Activated CD4-positive, alpha-beta memory T cell treated with anti-CD3 and anti-CD28 coated beads for 36 hours (primary cell): ENCODE results near the gene ART4. TPM values are rescaled to one million over a fixed set of nuclear protein-coding genes. Genes with fewer than 3 reads are reported as not detected.

Experiments used
- CTCF ChIA-PET: fragments of 350-600 bp; sonication (Branson Sonifier 250); formaldehyde crosslinking; loops from one replicate; lab custom pipeline; 2021; ENCODE audit warnings: antibody characterized with exemption, inconsistent platforms; lab: Charles Lee
- POLR2A ChIA-PET: fragments of 350-600 bp; sonication (Branson Sonifier 250); formaldehyde crosslinking; loops from one replicate; lab custom pipeline; 2021; ENCODE audit warnings: antibody characterized with exemption; lab: Charles Lee
- DNase-seq: peaks from one replicate; pipeline ENCODE4 v3.0.0-alpha.2; 2020
- H3K27ac Mint-ChIP-seq: one replicate; pipeline ENCODE4 v1.8.0; 2021; ENCODE audit warnings: mixed read lengths
- H3K27me3 Mint-ChIP-seq: one replicate; pipeline ENCODE4 v1.8.0; 2021; ENCODE audit warnings: mixed read lengths
- H3K36me3 Mint-ChIP-seq: one replicate; pipeline ENCODE4 v1.8.0; 2021; ENCODE audit warnings: mixed read lengths
- H3K4me1 Mint-ChIP-seq: one replicate; pipeline ENCODE4 v1.8.0; 2021; ENCODE audit warnings: low read depth, mixed read lengths
- H3K4me3 Mint-ChIP-seq: one replicate; pipeline ENCODE4 v1.8.0; 2021; ENCODE audit warnings: mild to moderate bottlenecking, mixed read lengths
- H3K9me3 Mint-ChIP-seq: one replicate; pipeline ENCODE4 v1.8.0; 2021; ENCODE audit warnings: mixed read lengths
- intact Hi-C: fragments of 100-400 bp; cut with micrococcal nuclease; formaldehyde crosslinking; loops from one replicate; pipeline ENCODE4 v1.15.1; 2023
- total RNA-seq, 2 experiments: library from RNA; stranded (reverse); gene quantifications; one replicate each; pipeline ENCODE4 v1.2.3, GENCODE V29; 2021

ART4 gene
- total RNA-seq, 2 experiments from 2014 or later, result not detected

DNA sequence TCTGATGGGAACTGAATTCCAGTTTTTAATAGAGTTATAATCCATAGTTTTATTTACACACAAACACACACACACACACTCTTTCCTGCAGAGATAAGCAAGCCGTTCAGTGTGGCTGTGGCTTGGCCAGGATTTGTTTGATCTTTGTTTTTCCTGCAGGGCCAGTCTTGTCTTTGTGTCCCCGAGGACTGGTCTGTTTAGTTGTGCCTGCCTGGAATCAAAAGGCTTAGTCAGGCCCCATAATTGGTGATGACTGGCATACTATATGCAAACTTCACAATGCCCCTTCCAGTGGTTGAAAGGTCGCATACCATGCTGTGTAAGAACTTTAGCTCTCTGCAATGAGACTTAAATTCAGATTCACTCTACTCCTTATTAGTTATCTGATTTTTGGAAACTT, 66.1 kb downstream of the ART4 start:
- no peaks in the 10 kb centered on the region for H3K9me3 Mint-ChIP-seq
- no peak overlapping the region for H3K4me3 Mint-ChIP-seq
- ChIA-PET CTCF (interaction anchor here (0.8 to 1.2 kb wide), 3 partner anchors 25 to 218 kb away, joined by 3 read pairs; no protein-coding TSS in a partner anchor), POLR2A (interaction anchor here (0.8 kb wide), 1 partner anchor 25 kb away, joined by 3 read pairs; no protein-coding TSS in a partner anchor)
- H3K27ac Mint-ChIP-seq, result no peak overlapping the region
- DNase-seq, result no peak
- peaks cover 13% of the 10 kb centered on the region for H3K4me1 Mint-ChIP-seq
- H3K27me3 Mint-ChIP-seq, result no peaks in the 10 kb centered on the region
- H3K36me3 Mint-ChIP-seq, result peaks cover 3% of the 10 kb centered on the region
- intact Hi-C loops, result no loop called here

DNA sequence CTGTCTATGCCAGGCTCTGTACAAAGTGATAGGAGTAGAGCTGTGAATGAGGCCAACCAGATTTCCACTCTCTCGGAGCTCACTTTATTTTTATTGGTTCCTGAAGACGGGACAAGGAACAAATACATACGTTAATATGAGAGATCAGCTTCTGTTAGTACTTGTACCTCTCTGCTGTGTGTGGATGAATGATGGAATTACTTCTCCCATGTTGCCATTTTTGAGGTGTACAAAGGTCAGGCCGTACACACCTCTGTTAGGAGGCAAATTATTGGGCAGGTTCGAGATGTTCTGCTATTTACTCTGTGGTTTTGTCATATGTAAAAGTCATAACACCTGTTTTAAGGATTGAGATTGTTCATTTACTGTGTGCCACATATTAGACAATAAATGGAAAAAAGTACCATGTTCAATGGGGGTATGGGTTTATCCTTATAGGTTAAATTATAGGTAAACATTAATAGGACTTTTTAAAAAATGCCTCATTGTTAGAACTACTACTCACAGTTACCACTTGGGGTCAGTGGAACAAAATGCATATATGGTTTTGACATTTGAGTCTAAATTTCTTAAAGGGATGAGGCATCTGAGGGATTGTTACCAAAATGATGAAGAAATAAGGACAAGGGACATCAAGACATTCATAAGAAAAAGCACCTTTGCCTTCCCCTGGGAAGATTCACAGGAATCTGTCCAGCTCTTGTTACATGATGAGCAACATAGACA, 66.9 kb downstream of the ART4 start:
- H3K27ac Mint-ChIP-seq, result no peak overlapping the region

DNA sequence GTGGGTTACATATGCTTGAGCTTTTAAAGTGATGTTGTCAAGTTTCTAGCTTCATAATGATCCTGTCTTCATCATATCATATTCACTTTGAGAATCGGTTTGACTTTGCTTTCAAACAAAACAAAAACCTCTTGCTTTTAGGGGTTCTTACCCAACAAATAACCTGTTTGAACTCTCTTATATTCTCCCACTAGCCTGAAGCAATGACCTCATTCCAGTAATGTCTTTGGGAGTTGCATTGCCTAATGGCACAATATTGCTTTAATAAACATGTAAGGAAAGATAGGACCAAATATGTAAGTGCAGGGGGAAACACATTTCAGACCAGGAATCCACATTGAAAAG, 67.7 kb downstream of the ART4 start:
- Mint-ChIP-seq H3K36me3 (peaks cover 7% of the 10 kb centered on the region), H3K9me3 (no peaks in the 10 kb centered on the region), H3K27me3 (no peaks in the 10 kb centered on the region), H3K27ac (peak overlapping the region; percentile 93), H3K4me1 (peaks cover 24% of the 10 kb centered on the region), H3K4me3 (peak overlapping the region; percentile 97)
- POLR2A ChIA-PET, result interaction anchor here (0.8 to 8.1 kb wide), 5 partner anchors 20 to 219 kb away, joined by 4 to 95 read pairs (median 10); partner anchors contain the start of genes C12orf60 and WBP11
- intact Hi-C loops, result loop anchor here (2.0 kb wide), 4 partner anchors 49 to 787 kb away; no protein-coding TSS in a partner anchor
- CTCF ChIA-PET, result interaction anchor here (0.5 to 2.4 kb wide), 6 partner anchors 9 to 220 kb away, joined by 3 to 17 read pairs (median 4); partner anchors contain the start of genes C12orf60 and WBP11
- DNase-seq, result no peak

More for the DNA sequence above, 66.9 kb downstream of the ART4 start:
- no peak overlapping the region for H3K4me3 Mint-ChIP-seq
- ChIA-PET POLR2A (interaction anchor here (8.1 kb wide), 1 partner anchor 27 kb away, joined by 95 read pairs; the partner anchor contains the start of genes C12orf60 and WBP11), CTCF (interaction anchor here (0.9 to 2.4 kb wide), 4 partner anchors 8 to 219 kb away, joined by 3 to 17 read pairs (median 4); partner anchors contain the start of genes C12orf60 and WBP11)
- H3K9me3 Mint-ChIP-seq, result no peaks in the 10 kb centered on the region
- intact Hi-C loops, result no loop called here
- no peaks in the 10 kb centered on the region for H3K27me3 Mint-ChIP-seq
- H3K4me1 Mint-ChIP-seq, result peaks cover 20% of the 10 kb centered on the region
- H3K36me3 Mint-ChIP-seq, result peaks cover 3% of the 10 kb centered on the region
- no peak for DNase-seq

Other genes starting within 250 kb of the ART4 start
- gene GUCY2C, start 146.9 kb downstream of the ART4 start, total RNA-seq, result not detected
- gene WBP11, start 40.0 kb downstream of the ART4 start, total RNA-seq, result 100 to 1,000 TPM; 131 to 134 TPM
- 1 to 10 TPM; 3.3 to 3.4 TPM for gene C12orf60, start 39.9 kb downstream of the ART4 start, total RNA-seq
- not detected for gene SMCO3, start 29.3 kb downstream of the ART4 start, total RNA-seq
- gene MGP, start 42.3 kb upstream of the ART4 start, total RNA-seq, result not detected
- 1 to 10 TPM; 1.5 to 2.5 TPM for gene ERP27, start 95.0 kb upstream of the ART4 start, total RNA-seq
- 100 to 1,000 TPM; 640 to 644 TPM for gene ARHGDIB, start 118.1 kb upstream of the ART4 start, total RNA-seq
- gene PDE6H, start 129.5 kb upstream of the ART4 start, total RNA-seq, result not detected